Astrocyte (in vitro differentiated cells and primary cell): ENCODE data around the gene PRDM10. TPM values are rescaled to one million over a fixed set of nuclear protein-coding genes. Genes with fewer than 3 reads are reported as not detected.

Source experiments
- DNase-seq: peaks from one replicate; pipeline ENCODE4 v3.0.0-alpha.2; 2010; ENCODE audit warnings: low read depth
- FAIRE-seq: peaks from 2 replicates; lab custom pipeline; 2011; peaks lifted over from hg19 to GRCh38; lab: Jason Lieb, UNC
- H2AFZ ChIP-seq: 2 replicates; pipeline ENCODE4 v1.6.0; 2012; ENCODE audit warnings: low read depth, low read length, inconsistent platforms
- H3K27ac ChIP-seq: 2 replicates; pipeline ENCODE4 v1.5.1; 2011; ENCODE audit warnings: low read depth, low read length, inconsistent platforms
- H3K27me3 ChIP-seq: 2 replicates; pipeline ENCODE4 v1.6.0; 2011; ENCODE audit warnings: low read length, inconsistent platforms; ENCODE audit not compliant: insufficient read depth
- H3K36me3 ChIP-seq: 2 replicates; pipeline ENCODE4 v1.5.1; 2011; ENCODE audit warnings: low read length, inconsistent platforms; ENCODE audit not compliant: insufficient read depth
- H3K4me1 ChIP-seq: 2 replicates; pipeline ENCODE4 v1.5.1; 2011; ENCODE audit warnings: low read length, inconsistent platforms; ENCODE audit not compliant: insufficient read depth
- H3K4me2 ChIP-seq: 2 replicates; pipeline ENCODE4 v1.6.0; 2012; ENCODE audit warnings: low read length, inconsistent platforms
- H3K4me3 ChIP-seq: 2 replicates; pipeline ENCODE4 v1.5.1; 2011; ENCODE audit warnings: low read depth, mild to moderate bottlenecking, low read length, inconsistent platforms; ENCODE audit not compliant: insufficient read depth
- H3K79me2 ChIP-seq: 2 replicates; pipeline ENCODE4 v1.6.0; 2012; ENCODE audit warnings: mild to moderate bottlenecking, low read length, inconsistent platforms; ENCODE audit not compliant: insufficient read depth
- H3K9ac ChIP-seq: 2 replicates; pipeline ENCODE4 v1.6.0; 2012; ENCODE audit warnings: mild to moderate bottlenecking, low read length, inconsistent platforms
- H3K9me3 ChIP-seq: 2 replicates; pipeline ENCODE4 v1.5.1; 2012; ENCODE audit warnings: low read depth, mild to moderate bottlenecking, low read length, inconsistent platforms; ENCODE audit not compliant: insufficient read depth
- H4K20me1 ChIP-seq: 2 replicates; pipeline ENCODE4 v1.6.0; 2012; ENCODE audit warnings: low read length, inconsistent platforms; ENCODE audit not compliant: insufficient read depth
- H3K27ac Mint-ChIP-seq: one replicate; pipeline ENCODE4 v1.8.0; 2021; ENCODE audit warnings: mild to moderate bottlenecking, mixed read lengths; ENCODE audit not compliant: unreplicated experiment
- H3K27me3 Mint-ChIP-seq: one replicate; pipeline ENCODE4 v1.8.0; 2021; ENCODE audit warnings: low read depth, mixed read lengths; ENCODE audit not compliant: unreplicated experiment
- H3K36me3 Mint-ChIP-seq: one replicate; pipeline ENCODE4 v1.8.0; 2021; ENCODE audit warnings: low read depth, mixed read lengths; ENCODE audit not compliant: unreplicated experiment
- H3K4me1 Mint-ChIP-seq: one replicate; pipeline ENCODE4 v1.8.0; 2021; ENCODE audit warnings: low read depth, mixed read lengths; ENCODE audit not compliant: unreplicated experiment
- H3K4me3 Mint-ChIP-seq: one replicate; pipeline ENCODE4 v1.8.0; 2021; ENCODE audit warnings: mild to moderate bottlenecking, moderate library complexity, mixed read lengths; ENCODE audit not compliant: unreplicated experiment
- H3K9me3 Mint-ChIP-seq: one replicate; pipeline ENCODE4 v1.8.0; 2021; ENCODE audit warnings: mild to moderate bottlenecking, mixed read lengths; ENCODE audit not compliant: unreplicated experiment
- EZH2 ChIP-seq: IDR thresholded peaks from 2 replicates; pipeline ENCODE4 v1.6.1; 2012; ENCODE audit warnings: mild to moderate bottlenecking, low read length, inconsistent platforms; ENCODE audit not compliant: insufficient read depth
- total RNA-seq: library from RNA; stranded (reverse); gene quantifications from 2 replicates; pipeline ENCODE4 v1.2.1, GENCODE V29; 2021
- TF ChIP-seq, protein P1 (sequence below): IDR thresholded peaks from 2 replicates; pipeline ENCODE4 v1.5.1; 2011; ENCODE audit warnings: low read depth, mild to moderate bottlenecking, inconsistent platforms, low read length, moderate library complexity; ENCODE audit not compliant: insufficient read depth

The PRDM10 gene
- total RNA-seq, 1 donor from 2014 or later: 10.1 TPM

DNA sequence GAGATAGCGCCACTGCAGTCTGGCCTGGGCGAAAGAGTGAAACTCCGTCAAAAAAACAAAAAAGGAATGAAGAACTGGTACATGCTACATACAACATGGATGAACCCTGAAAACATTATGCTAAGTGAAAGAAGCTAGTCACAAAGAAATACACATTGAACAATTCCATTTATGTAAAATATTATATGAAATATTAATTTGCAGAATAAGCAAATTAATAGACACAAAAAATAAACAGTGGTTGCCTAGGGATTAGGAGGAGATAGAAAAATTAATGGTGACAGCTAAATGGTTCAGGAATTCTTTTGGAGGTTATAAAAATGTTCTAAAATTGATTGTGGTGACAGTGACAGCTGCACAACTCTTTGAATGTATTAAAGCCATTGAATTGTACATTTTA lies 14.7 kb downstream of the PRDM10 start:
- FAIRE-seq (no peak), DNase-seq (no peak)
- Histone ChIP-seq H3K9me3 (no peaks in the 10 kb centered on the region), H3K9ac (no peak overlapping the region), H3K27me3 (no peaks in the 10 kb centered on the region), H2AFZ (no peak overlapping the region), H4K20me1 (peaks cover 48% of the 10 kb centered on the region), H3K79me2 (peaks cover 10% of the 10 kb centered on the region), H3K4me3 (no peak overlapping the region), H3K27ac (no peak overlapping the region), H3K4me1 (no peaks in the 10 kb centered on the region), H3K4me2 (no peak overlapping the region), H3K36me3 (no peaks in the 10 kb centered on the region)
- Mint-ChIP-seq H3K4me1 (peaks cover 8% of the 10 kb centered on the region), H3K4me3 (no peak overlapping the region), H3K27ac (no peak overlapping the region), H3K9me3 (no peaks in the 10 kb centered on the region), H3K27me3 (no peaks in the 10 kb centered on the region), H3K36me3 (peaks cover 3% of the 10 kb centered on the region)
- TF ChIP-seq, protein P1, sequence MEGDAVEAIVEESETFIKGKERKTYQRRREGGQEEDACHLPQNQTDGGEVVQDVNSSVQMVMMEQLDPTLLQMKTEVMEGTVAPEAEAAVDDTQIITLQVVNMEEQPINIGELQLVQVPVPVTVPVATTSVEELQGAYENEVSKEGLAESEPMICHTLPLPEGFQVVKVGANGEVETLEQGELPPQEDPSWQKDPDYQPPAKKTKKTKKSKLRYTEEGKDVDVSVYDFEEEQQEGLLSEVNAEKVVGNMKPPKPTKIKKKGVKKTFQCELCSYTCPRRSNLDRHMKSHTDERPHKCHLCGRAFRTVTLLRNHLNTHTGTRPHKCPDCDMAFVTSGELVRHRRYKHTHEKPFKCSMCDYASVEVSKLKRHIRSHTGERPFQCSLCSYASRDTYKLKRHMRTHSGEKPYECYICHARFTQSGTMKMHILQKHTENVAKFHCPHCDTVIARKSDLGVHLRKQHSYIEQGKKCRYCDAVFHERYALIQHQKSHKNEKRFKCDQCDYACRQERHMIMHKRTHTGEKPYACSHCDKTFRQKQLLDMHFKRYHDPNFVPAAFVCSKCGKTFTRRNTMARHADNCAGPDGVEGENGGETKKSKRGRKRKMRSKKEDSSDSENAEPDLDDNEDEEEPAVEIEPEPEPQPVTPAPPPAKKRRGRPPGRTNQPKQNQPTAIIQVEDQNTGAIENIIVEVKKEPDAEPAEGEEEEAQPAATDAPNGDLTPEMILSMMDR: no peak
- TF ChIP-seq EZH2: no peak

DNA sequence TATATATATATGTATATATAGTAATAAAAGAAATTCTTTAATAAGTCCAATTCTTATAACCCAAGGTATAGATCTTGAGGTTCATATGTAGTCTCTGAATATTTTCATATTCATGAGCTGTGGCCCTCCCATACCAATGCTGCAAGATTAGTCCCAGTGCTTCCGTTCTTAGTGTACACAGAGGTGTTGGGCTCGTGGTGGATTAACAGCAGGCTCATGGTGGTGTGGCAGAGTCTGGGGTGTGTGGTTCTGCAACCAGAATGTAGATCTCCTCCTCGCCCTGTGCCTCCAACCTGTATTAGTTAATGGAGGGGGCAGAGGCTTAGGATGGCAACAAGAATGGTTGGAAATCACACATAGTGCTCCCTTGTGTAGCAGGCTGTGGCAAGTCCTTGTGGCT lies 16.8 kb downstream of the PRDM10 start:
- H3K4me3 Mint-ChIP-seq: no peak overlapping the region
- Histone ChIP-seq H3K4me2 (no peak overlapping the region), H3K4me3 (no peak overlapping the region), H2AFZ (no peak overlapping the region), H4K20me1 (peaks cover 41% of the 10 kb centered on the region), H3K4me1 (no peaks in the 10 kb centered on the region), H3K79me2 (peaks cover 10% of the 10 kb centered on the region), H3K36me3 (no peaks in the 10 kb centered on the region), H3K9me3 (no peaks in the 10 kb centered on the region), H3K27me3 (no peaks in the 10 kb centered on the region), H3K9ac (no peak overlapping the region), H3K27ac (no peak overlapping the region)
- no peak for FAIRE-seq
- TF ChIP-seq, protein P1: no peak
- no peak for TF ChIP-seq EZH2
- H3K27ac Mint-ChIP-seq: no peak overlapping the region
- H3K4me1 Mint-ChIP-seq: peaks cover 3% of the 10 kb centered on the region
- H3K36me3 Mint-ChIP-seq: peaks cover 3% of the 10 kb centered on the region
- H3K9me3 Mint-ChIP-seq: no peaks in the 10 kb centered on the region
- DNase-seq: no peak
- no peaks in the 10 kb centered on the region for H3K27me3 Mint-ChIP-seq

DNA sequence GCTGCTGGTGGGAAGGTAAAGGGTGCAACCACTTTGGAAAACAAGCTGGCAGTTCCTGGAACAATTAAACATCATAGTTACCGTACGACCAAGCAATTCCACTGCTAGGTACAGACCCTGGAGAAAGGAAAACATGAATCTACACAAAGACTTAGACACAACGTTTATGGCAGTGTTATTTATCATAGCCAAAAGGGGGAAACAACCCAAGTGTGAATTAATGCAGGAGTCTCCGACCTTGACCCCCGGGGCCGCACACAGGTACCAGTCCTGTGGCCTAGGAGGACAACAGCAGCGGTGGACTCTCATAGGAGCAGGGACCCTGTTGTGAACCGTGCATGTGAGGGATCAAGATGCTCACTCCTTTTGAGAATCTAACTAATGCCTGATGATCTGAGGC lies 22.5 kb downstream of the PRDM10 start:
- H3K27me3 Mint-ChIP-seq: no peaks in the 10 kb centered on the region
- Histone ChIP-seq H3K9me3 (no peaks in the 10 kb centered on the region), H3K27me3 (no peaks in the 10 kb centered on the region), H3K4me1 (no peaks in the 10 kb centered on the region), H3K27ac (no peak overlapping the region), H3K79me2 (peaks cover 10% of the 10 kb centered on the region), H2AFZ (no peak overlapping the region), H3K36me3 (no peaks in the 10 kb centered on the region), H3K4me2 (no peak overlapping the region), H3K4me3 (no peak overlapping the region), H3K9ac (no peak overlapping the region), H4K20me1 (peaks cover 61% of the 10 kb centered on the region)
- no peak overlapping the region for H3K4me3 Mint-ChIP-seq
- TF ChIP-seq, protein P1: no peak
- DNase-seq (no peak), FAIRE-seq (no peak)
- H3K36me3 Mint-ChIP-seq: peaks cover 3% of the 10 kb centered on the region
- H3K9me3 Mint-ChIP-seq: no peaks in the 10 kb centered on the region
- no peak overlapping the region for H3K27ac Mint-ChIP-seq
- H3K4me1 Mint-ChIP-seq: peaks cover 6% of the 10 kb centered on the region
